Activated CD4-positive, alpha-beta T cell treated with anti-CD3 and anti-CD28 coated beads, Interleukin-2, amount 50 U/mL, for 4 hours (primary cell): ENCODE results near the gene KCNK3.
"Not testable (repeated sequence)": the region's sequence is repeated elsewhere in the genome, so short reads cannot be mapped to it uniquely, and the experiment has no call there.

Experiments used
- DNase-seq, 2 experiments: peaks; one replicate each; pipeline ENCODE4 v3.0.0-alpha.2; 2020

KCNK3 gene

DNA sequence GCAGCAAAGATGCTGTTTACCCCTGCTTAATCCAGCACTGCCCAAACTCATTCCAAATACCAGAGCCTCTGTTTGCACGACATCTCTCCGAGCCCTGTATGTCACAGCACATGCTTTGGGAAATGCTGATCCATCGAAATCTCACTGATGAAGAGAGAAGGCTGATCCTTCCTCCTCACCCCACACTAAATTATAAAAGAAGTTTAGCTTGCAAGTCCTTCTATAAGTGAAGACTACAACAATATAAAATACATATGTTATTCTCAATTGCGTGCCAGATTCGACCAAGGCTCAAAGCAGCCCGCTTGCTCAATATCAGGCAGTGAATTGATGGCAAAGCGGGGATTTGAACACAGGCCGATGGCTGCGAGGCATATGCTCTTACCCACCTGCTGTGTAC is 40.9 kb downstream of the KCNK3 start:
- no peak for DNase-seq

DNA sequence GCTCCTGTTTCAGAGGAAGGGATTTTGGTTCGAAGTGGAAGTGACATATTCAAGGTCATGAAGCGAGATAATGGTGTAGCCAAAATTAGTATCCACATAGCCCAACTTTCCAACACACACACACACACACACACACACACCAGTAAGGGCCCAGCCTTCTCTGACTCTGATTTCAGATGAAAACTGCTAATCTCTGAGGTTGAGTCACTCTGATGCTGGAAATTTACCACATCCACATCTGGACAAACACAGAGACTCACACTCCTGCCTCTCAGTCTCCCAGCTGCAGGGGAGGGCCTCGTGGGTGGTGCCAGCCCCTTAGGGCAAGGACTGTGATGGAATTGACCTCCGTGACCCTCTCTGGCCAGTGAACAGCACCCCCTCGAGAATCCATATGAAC is 42.6 kb downstream of the KCNK3 start:
- no peak for DNase-seq

DNA sequence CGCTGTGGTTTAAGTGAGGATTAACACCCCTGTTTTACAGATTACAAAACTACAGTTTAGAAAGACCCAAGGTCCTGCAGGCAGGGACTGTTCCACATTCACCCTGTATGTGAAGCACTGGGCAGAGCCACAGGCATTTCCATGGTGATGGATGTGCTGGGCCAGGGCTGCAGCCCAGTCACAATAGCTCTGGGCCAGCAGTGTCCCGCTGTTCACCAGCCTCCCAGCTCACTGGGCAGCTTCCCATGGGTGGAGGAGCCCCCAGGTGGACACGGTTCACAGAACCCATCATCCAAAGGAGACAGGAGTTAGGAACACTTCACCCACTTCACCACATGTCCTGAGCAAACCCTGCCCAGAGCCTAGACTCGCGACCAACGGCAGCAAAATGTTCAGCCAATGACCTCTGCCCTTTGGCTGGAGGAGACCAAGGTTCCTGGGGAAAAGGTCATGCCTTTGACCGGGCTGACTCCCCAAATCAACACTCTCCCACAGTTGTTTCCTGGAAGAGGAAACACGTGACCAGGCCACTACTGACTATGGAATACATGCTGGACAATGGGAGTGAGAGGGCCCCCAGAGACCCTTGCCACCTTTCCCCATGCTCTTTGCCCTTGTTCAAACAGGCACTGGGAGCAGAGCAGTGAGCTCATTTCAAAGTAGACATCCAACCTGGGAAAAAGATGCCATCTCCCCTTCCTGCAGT is 43.5 kb downstream of the KCNK3 start:
- no peak for DNase-seq

DNA sequence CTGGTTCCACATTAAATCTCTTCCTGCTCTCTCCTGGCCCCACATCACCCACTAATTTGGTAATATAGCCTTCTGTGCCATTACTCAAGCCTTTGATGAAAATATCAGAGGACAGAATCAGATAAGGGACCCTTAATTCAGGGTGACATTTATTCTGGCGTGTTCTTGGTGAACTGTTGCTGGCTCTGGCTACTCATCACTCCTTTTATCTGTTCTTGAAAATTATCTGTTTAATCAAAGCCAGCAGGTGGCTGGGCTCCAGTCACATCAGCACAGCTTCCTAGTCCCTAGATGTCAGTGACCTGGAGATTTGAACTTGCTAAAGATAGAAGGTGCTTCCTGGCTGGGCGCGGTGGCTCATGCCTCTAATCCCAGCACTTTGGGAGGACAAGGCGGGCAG is 44.7 kb downstream of the KCNK3 start:
- no peak for DNase-seq

DNA sequence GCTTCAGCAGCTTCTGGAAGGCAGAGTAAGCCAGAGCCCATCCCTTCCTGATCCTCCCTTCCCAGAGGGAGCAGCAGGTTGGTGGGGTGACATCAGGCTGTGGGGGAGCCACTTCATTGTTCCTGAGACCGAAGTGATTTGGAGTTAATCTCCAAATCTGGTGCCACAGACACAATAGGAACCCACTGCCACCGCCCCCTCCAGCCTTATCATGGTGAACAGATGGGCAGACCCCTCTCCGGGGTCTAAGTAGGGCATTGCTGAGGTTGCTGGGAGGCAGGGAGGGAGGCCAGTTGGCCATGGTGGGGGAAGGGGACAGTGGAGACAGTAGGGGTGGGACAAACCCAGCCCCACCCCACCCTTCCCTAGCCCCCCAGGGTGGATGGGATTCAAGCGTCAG is 46.0 kb downstream of the KCNK3 start:
- no peak for DNase-seq

DNA sequence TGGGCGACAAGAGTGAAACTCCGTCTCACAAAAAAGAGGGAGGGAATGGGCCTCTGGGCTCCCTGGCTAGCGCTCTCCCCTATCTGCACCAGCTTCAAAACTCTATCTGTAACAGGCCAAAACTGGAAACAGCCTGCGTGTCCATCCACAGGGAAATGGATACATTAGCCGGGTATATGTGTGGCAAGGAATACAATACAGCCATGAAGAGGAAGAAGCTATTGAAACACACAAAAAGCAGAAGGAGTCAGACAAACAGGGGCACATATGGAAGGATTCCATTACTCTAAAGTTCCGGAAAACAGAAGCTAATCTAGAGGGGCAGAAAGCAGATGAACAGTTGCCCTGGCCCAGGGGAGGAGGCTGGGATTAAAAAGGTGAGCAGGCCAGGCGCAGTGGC is 47.0 kb downstream of the KCNK3 start:
- no peak for DNase-seq

DNA sequence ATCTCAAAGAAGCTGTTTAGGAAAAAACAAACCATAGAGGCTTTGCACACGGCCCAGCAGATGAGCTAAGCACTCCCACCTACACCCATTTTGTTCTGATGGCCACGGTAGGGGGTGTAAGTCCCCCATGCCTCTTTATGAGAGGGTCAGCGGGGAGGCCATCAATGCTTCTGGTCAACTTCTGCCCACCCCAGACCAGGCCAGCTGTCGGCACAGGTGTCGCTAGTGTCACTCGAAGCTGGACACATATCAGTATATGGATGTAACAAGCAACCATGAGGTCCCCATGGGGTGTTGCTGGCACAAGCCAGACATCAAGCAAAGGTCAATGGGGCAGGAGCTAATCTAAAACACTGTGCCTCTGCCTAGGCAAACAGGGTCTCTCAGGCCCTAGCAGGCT is 47.8 kb downstream of the KCNK3 start:
- DNase-seq, result no peak

DNA sequence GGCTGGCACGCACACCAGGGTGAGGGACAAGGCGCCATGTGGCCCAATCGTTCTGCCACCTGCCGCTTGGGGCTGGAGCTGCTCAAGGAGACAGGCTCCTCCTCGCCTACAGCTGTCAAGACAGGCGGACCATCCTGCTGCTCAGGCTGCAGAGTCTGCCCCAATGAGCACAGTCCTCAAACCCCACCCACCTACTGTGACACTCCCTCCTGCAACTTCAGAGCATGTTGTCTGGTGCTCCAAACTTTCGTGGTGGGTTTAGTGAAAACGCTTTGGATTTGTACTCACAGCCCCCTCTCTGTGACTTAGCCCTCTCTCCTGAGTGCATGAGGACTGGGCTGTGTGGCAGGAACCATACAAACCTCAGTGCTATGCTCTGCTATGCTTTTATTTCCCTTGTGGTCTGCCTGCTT is 48.4 kb downstream of the KCNK3 start:
- DNase-seq, result no peak

DNA sequence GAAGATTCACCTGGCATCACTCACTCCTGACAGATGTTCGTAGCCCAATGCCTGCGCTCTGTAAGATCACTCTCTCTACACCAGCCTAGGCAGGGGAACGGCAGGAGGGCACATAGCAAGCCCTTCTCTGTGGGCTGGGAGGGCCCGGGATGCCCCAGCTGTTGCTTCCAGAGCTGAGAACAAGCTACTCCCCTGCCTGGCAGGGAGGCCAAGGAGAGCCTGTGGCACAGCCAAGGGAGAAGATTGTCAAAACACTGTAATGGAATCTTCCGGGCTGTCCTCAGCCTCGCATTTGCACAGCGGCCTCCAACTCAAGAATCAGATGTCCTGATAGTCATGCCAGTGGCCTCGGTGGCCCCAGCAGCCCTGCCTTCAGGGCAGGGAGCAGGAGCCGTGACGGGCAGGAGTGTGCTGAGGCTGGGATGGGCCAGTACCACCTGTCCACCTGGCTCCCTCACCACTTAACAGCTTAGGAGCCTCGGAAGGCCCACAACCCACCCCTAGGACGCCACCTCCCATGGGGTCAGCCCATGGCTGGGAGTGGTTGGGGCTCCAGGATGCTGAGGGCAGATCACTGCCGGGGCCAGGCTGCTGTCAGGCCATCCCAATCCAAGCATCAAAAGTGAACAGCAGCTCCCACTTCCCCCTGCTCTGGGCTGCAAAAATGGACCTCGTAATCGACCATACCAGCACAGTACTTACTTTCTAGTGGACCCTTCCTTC is 49.7 kb downstream of the KCNK3 start:
- no peak for DNase-seq

DNA sequence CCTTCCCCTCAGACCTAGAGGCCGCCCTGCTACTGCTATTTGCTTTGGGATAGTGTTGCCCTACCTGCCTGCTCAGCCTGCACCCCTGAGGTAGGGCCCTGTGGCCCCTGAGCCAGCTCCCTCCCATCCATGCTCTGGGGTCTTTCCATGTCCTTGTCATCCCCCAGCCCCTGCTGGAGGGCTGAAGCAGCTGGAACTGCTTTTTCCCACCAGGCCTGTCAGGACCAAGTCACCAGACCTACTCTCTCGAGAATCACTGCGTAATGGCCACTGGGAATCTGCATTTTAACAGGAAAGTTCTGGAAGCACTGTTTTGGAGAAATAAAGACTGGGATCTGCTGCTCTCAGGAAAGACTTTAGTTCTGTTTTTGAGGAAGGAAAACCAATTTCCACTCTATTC is 51.3 kb downstream of the KCNK3 start:
- DNase-seq, result no peak

DNA sequence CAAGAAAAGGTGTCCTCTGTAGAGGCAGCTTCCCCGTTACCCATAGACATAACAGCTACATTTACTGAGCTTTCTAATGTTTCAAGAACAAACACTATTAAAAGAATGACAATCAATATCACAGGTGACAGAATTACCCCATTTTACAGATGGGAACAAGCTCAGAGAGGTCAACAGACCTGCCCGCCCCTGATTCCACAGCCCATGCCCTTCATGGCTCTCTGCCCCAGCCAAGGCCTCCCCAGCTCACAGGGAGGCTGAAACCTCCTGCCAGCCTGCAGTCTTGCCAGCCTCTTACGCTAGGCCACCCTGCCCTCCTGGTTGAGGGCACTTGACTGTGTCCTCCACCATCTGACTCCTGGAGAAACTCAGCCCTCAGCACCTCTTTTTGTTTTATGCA is 52.4 kb downstream of the KCNK3 start:
- DNase-seq, result no peak

DNA sequence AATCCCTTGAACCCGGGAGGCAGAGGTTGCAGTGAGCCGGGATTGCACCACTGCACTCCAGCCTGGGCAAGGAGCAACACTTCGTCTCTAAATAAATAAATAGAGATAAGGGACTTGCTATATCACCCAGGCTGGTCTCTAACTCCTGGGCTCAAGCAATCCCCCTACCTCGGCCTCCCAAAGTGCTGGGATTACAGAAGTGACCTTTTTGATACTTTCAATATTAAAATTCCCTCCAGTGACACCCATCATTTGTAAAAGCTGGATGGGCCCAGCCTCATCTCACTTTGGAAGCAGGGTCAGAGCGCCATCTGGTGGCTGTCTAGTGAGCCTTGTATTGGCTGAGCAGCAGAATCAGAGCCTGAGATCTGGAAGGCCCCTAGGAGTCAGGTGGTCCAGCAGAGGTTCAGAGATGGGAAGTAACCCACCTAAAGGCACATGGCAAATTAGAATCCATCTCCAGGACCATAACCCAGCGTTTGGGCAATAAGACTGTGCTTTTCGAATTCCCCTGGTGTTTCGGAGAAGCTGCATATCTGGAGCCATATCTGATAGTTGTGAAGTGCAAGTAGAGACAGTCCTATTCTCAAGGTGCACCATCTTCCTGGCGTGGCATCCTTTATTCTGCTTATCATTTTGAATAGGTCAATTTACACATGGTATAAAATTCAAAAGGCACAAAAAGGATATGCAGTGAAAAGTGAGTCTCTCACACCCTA is 53.2 kb downstream of the KCNK3 start:
- DNase-seq, result peak; percentile 74 to 76

DNA sequence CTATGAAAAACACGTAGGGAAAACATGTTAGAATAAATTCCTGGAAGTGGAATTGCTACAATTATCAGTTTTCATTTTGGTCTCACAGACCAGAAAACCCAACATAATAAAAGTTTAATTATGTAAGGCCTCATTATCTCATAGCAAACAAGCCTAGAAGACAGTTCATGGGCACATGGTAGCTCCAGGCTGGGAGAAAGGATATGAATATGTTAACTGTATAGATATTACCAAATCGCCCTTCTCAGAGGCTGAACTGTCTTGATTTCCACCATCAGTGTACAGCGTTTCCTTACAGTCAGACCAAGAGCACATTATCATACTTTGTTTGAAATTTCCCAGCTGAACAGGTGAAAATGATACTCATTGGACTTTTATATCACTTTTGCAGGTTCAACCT is 54.4 kb downstream of the KCNK3 start:
- DNase-seq, result no peak

DNA sequence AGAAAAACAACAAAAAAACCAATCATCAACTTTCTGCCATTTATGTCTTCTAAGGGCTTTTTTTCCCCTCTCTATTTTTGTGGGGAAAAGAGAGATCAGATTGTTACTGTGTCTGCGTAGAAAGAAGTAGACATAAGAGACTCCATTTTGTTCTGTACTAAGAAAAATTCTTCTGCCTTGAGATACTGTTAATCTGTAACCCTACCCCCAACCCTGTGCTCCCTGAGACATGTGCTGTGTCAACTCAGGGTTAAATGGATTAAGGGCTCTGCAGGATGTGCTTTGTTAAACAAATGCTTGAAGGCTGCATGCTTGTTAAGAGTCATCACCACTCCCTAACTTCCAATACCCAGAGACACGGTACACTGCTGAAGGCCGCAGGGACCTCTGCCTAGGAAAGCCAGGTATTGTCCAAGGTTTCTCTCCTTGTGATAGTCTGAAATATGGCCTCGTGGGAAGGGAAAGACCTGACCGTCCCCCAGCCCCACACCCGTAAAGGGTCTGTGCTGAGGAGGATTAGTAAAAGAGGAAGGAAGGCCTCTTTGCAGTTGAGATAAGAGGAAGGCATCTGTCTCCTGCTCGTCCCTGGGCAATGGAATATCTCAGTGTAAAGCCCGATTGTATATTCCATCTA is 57.4 kb downstream of the KCNK3 start:
- not testable (repeated sequence) for DNase-seq

DNA sequence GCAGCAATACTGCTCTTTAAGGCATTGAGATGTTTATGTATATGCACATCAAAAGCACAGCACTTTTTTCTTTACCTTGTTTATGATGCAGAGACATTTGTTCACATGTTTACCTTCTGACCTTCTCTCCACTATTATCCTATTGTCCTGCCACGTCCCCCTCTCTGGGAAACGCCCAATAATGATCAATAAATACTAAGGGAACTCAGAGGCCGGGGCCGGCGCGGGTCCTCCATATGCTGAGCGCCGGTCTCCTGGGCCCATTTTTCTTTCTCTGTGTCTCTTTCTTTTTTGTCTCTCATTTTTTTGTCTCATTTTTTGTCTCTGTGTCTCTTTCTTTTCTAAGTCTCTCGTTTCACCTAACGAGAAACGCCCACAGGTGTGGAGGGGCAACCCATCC is 57.9 kb downstream of the KCNK3 start:
- DNase-seq, result not testable (repeated sequence)

DNA sequence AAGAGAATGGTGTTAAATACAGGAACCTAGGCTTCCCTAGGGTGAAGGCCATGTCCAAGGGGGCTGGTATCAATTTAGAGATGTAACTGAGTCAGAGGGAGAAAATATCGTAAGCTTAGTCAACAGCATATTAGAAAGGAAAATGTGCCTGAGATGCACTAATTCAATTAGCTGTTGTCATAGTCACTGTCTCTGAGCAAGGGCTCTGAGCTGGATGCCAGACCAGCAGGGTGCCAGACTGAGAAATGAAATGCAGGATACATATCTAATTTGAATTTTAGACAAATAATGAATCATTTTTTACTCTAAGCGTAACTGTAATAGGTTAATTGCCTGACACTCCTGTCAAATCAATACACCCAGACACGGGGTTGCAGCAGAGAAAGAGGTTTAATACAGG is 60.1 kb downstream of the KCNK3 start:
- DNase-seq, result no peak

DNA sequence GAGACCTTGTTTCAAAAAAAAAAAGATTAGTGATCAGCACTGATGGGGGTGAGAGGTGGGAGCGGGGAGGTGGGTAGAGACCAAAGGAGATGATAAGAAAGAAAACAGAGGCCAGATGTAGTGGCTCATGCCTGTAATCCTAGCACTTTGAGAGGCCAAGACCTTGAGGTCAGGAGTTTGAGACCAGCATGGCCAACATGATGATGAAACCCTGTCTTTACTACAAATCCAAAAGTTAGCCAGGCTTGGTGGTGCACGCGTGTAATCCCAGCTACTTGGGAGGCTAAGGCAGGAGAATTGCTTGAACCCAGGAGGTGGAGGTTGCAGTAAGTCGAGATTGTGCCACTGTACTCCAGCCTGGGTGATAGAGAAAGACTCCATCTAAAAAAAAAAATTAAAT is 62.0 kb downstream of the KCNK3 start:
- no peak for DNase-seq

DNA sequence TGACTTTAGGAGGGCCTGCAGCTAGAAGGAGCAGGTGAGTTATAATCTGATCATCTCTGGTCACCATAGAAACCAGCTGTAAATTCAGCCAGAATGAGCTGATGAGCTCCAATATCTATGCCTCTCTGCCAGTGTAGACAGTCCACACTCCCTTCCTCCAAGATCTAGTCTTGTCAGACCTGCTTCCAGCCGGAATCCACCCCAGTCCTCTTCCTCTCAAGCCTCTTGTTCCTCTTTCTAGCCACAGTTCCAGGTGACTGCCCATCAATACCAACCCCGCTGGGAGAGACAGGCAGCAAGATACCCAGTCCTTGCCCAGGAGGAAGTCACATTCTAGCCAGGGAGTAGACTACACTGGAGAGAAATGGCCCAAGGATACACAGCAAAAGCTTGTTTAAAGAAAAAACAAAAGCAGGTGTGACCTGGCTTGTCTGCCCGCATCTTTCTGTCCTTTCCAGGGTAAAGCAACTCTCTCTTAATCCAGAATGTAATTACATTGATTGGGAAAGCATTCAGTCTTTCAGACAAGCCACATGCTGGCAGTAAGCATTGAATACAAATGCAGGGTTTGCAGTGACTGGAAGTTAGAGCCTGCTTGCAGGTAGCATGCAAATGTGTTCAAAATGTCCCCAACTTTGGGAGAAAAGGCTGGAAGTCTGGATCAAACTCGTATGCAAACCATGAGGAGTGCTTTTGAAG is 62.6 kb downstream of the KCNK3 start:
- DNase-seq, result no peak

DNA sequence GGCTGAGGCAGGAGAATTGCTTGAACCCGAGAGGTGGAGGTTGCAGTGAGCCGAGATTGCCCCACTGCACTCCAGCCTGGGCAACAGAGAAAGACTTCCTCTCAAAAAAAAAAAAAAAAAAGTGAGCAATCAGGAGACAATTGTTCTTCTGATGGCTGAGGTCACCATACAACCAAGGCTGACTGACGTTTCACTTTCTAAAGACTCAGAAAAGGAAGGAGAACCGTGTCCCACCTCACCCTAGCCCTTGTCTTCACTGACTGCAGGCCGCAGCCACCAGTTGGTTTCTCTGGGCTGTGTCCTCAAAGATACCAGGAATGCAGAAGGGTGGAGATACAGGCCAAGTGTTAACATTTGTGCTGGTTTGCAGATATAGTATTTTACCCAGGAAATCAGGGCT is 63.8 kb downstream of the KCNK3 start:
- DNase-seq, result no peak

DNA sequence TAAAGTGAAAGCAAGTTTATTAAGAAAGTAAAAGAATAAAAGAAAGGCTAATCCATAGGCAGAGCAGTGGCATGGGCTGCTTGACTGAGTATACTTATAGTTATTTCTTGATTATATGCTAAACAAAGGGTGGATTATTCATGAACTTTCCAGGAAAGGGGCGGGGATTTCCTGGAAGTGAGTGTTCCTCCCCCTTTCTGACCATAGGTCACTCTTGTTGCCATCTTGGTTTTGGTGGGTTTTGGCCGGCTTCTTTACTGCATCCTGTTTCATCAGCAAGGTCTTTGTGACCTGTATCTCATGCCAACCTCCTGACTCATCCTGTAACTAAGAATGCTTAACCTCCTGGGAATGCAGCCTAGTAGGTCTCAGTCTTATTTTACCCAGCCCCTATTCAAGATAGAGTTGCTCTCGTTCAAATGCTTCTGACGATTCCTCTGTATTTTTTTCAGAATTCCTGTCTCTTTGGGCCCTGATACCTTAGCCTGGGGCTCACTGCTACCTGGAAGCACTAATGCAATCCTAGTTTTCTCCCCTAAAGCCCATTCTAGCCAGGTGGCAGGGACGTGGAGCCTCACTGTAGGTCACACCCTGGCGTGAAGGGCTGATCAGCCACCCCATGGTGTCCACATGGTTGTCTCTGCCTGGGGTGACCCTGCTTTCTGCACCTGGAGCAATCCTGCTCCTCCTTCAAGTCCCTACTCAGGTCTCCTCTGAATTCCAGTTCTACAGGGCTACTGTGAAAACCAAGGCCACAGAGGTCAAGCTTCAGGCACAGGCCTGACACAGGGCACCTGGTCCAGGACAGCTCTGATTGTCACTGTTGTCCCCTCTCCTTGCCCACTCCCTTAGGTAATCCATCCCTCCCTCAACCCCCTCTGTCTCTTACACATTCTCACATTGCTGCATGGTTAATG is 65.6 kb downstream of the KCNK3 start:
- no peak for DNase-seq

DNA sequence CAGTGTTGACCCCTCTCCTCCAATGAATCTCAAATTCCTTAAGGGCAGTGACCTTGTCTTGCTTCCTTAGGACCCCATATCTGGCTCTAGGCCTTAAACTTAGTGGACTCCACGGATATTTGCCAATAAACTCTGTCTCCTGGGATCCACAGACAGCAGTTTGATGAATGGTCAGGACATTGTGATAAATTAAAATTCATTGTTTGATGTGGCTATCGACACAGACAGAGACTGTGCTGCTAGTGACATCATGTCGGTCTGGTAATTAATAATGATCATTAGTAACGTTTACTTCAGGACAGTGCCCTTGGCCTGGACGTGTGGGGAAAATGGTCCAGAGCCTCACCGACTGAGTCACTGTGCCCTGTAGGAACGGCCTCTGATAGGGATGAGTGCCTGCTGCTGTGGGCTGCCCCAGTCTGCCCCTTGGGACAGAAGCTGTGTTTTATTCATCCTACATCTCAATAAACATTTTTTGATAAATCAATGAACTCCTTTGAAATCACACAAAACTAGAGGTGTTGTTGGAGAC is 66.3 kb downstream of the KCNK3 start:
- no peak for DNase-seq

DNA sequence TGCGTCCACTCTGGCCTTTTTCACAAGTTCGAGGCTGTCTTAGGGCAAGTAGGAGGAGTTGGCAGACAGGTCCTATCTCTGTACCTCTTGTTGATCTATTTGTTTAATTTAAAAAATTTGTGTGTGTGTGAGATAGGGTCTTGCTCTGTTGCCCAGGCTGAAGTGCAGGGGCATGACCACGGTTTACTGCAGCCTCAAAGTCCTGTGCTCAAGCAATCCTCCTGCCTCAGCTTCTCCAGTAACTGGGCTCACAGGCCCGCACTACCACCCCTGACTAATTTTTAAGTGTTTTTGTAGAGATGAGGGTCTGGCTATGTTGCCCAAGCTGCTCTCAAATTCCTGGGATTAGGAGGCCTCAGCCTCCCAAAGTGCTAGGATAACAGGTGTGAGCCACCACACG is 67.3 kb downstream of the KCNK3 start:
- DNase-seq, result no peak
